HepG2 (cell line): ENCODE data around the gene ZNF511. TPM values are rescaled to one million over a fixed set of nuclear protein-coding genes. Genes with fewer than 3 reads are reported as not detected.

Experiments
- ATAC-seq: fragments of 200-7000 bp; cut with Tn5 transposase; 3 replicates; pipeline ENCODE4 v1.9.1; 2020; ENCODE audit warnings: mild to moderate bottlenecking, moderate library complexity
- BruUV-seq: library from RNA; stranded (reverse); fragments of 400-500 nt; replicated peaks from 2 replicates; lab custom pipeline; 2021; lab: Mats Ljungman, UMichigan
- CTCF ChIA-PET: fragments of 300-600 bp; formaldehyde crosslinking; extraction: SDS; loops from one replicate; lab custom pipeline; 2021; ENCODE audit warnings: low total read pairs, inconsistent platforms, low intra/inter-chr PET ratio; lab: Yijun Ruan, JAX
- POLR2A ChIA-PET: fragments of 350-600 bp; sonication (Branson Sonifier 250); formaldehyde crosslinking; loops from one replicate; lab custom pipeline; 2020; ENCODE audit warnings: antibody characterized with exemption, inconsistent platforms; lab: Yijun Ruan, JAX
- DNase-seq: peaks from one replicate; pipeline ENCODE4 v3.0.0-alpha.2; 2015; ENCODE audit warnings: low spot score
- FAIRE-seq: peaks from 3 replicates; lab custom pipeline; 2011; peaks lifted over from hg19 to GRCh38; lab: Jason Lieb, UNC
- H2AFZ ChIP-seq: one replicate; pipeline ENCODE4 v1.6.1; 2011; ENCODE audit warnings: low read length, inconsistent platforms
- H3K27ac ChIP-seq: fragments of 300-600 bp; 3 replicates; pipeline ENCODE4 v1.8.0; 2011; ENCODE audit warnings: mixed run types, mild to moderate bottlenecking, mixed read lengths, low read length, inconsistent platforms; ENCODE audit not compliant: insufficient read depth; ENCODE audit errors: extremely low read length
- H3K27me3 ChIP-seq, 2 experiments: fragments of 200-600 bp in 1 of 2; 2 replicates in 1 of 2; 3 replicates in 1 of 2; pipeline versions ENCODE4 v1.6.0 to v1.8.0; 2011; ENCODE audit warnings: low read length in 2 of 2, mild to moderate bottlenecking in 2 of 2, moderate library complexity in 2 of 2, inconsistent platforms in 1 of 2; ENCODE audit not compliant: insufficient read depth in 2 of 2, control insufficient read depth in 1 of 2
- H3K36me3 ChIP-seq, 2 experiments: fragments of 200-600 bp in 1 of 2; replicated peaks in 1 of 2; 2 replicates in 1 of 2; 3 replicates in 1 of 2; pipeline versions ENCODE4 v1.5.1 to v1.8.0; 2011; ENCODE audit warnings: low read length in 2 of 2, inconsistent platforms in 1 of 2; ENCODE audit not compliant: insufficient read depth in 2 of 2, control insufficient read depth in 1 of 2
- H3K4me1 ChIP-seq: 2 replicates; pipeline ENCODE4 v1.5.1; 2012; ENCODE audit warnings: low read length, inconsistent platforms; ENCODE audit not compliant: insufficient read depth
- H3K4me2 ChIP-seq: 2 replicates; pipeline ENCODE4 v1.6.0; 2011; ENCODE audit warnings: low read depth, low read length, inconsistent platforms
- H3K4me3 ChIP-seq, 3 experiments: fragments of 200-600 bp in 1 of 3; sonication (generic), shearing (Covaris generic) in 1 of 3; replicated peaks in 1 of 3; 2 replicates each; pipeline ENCODE4 v1.5.1; 2011 to 2016; ENCODE audit warnings: low read length in 3 of 3, inconsistent platforms in 2 of 3, low read depth in 2 of 3, mild to moderate bottlenecking in 2 of 3, control low read depth in 1 of 3, mixed read lengths in 1 of 3; ENCODE audit not compliant: insufficient read depth in 1 of 3
- H3K79me2 ChIP-seq: one replicate; pipeline ENCODE4 v1.6.1; 2011; ENCODE audit warnings: low read length, inconsistent platforms; ENCODE audit not compliant: insufficient read depth
- H3K9ac ChIP-seq: 2 replicates; pipeline ENCODE4 v1.6.0; 2011; ENCODE audit warnings: mild to moderate bottlenecking, low read depth, low read length, inconsistent platforms; ENCODE audit not compliant: insufficient read depth
- H3K9me3 ChIP-seq: 2 replicates; pipeline ENCODE4 v1.5.1; 2012; ENCODE audit warnings: mild to moderate bottlenecking, low read length
- H4K20me1 ChIP-seq: 2 replicates; pipeline ENCODE4 v1.6.0; 2011; ENCODE audit warnings: inconsistent platforms, mild to moderate bottlenecking, low read length, moderate library complexity; ENCODE audit not compliant: insufficient read depth
- GABPB1 ChIP-seq: IDR thresholded peaks from 2 replicates; pipeline ENCODE4 v1.6.1; 2016; ENCODE audit warnings: mild to moderate bottlenecking, missing genetic modification reagents, moderate library complexity, missing compliant biosample characterization
- MTA3 ChIP-seq: sonication (generic); formaldehyde crosslinking; IDR thresholded peaks from 2 replicates; pipeline ENCODE4 v1.4.0; 2020; ENCODE audit warnings: missing genetic modification reagents
- NCOR1 ChIP-seq: fragments of 200-600 bp; sonication (generic); IDR thresholded peaks from 2 replicates; pipeline ENCODE4 v1.7.0; 2017; ENCODE audit warnings: antibody characterized with exemption, low read length, borderline replicate concordance
- RAD51 ChIP-seq: fragments of 450-650 bp; IDR thresholded peaks from 2 replicates; pipeline ENCODE4 v1.6.1; 2016; ENCODE audit warnings: borderline replicate concordance
- TMF1 ChIP-seq: sonication (generic); formaldehyde crosslinking; IDR thresholded peaks from 2 replicates; pipeline ENCODE4 v1.8.1; 2022; ENCODE audit warnings: low read depth, missing genetic modification reagents
- ZNF124 ChIP-seq: sonication (generic); formaldehyde crosslinking; IDR thresholded peaks from 2 replicates; pipeline ENCODE4 v1.4.0; 2020; ENCODE audit warnings: missing genetic modification reagents
- ZNF24 ChIP-seq: fragments of 450-650 bp; IDR thresholded peaks from 2 replicates; pipeline ENCODE4 v1.6.1; 2017; ENCODE audit warnings: antibody characterized with exemption, mild to moderate bottlenecking
- ZNF616 ChIP-seq: sonication (generic); formaldehyde crosslinking; IDR thresholded peaks from 2 replicates; pipeline ENCODE4 v1.5.0; 2020; ENCODE audit warnings: low read depth, mild to moderate bottlenecking, missing genetic modification reagents
- whole genome bisulfite sequencing: methylation state at CpG from one replicate; pipeline ENCODE4 v1.1.6; 2017; ENCODE audit warnings: low lambda C conversion rate; 5-methylcytosine and 5-hydroxymethylcytosine counted together
- in situ Hi-C: cut with HindIII; loops from 2 replicates; pipeline ENCODE4 v1.10.0; 2017; ENCODE audit warnings: low pct_unique_long_range_greater_than_20kb; ENCODE audit not compliant: extremely low pct_ligation_motif_present
- intact Hi-C: fragments of 100-400 bp; cut with micrococcal nuclease; formaldehyde crosslinking; loops from one replicate; pipeline ENCODE4 v1.10.0; 2022; ENCODE audit not compliant: unreplicated experiment
- polyA plus RNA-seq, 8 experiments: library from polyadenylated mRNA; depleted of rRNA in 3 of 8; stranded (reverse) in 7 of 8; unstranded in 1 of 8; fragments of >200 nt; fragmentation: Illumina TruSeq in 4 of 8; extraction: Trizol in 4 of 8; gene quantifications; 2 replicates each; pipeline versions ENCODE4 v1.2.1 to v1.2.3, GENCODE V29; 2011 to 2016; ENCODE audit warnings: low read depth in 4 of 8, missing spikeins in 1 of 8, mixed read lengths in 1 of 8; ENCODE audit not compliant: insufficient read depth in 1 of 8
- total RNA-seq, 5 experiments: library from RNA; depleted of rRNA; stranded (reverse); fragments of >200 nt; fragmentation: Illumina TruSeq; extraction: Trizol; gene quantifications; 2 replicates each; pipeline ENCODE4 v1.2.3, GENCODE V29; 2016; ENCODE audit warnings: low read depth in 1 of 5
- TF ChIP-seq, protein P1 (sequence below): sonication (generic); formaldehyde crosslinking; IDR thresholded peaks from 2 replicates; pipeline ENCODE4 v1.5.0; 2020; ENCODE audit warnings: missing genetic modification reagents
- TF ChIP-seq, protein P2 (sequence below): IDR thresholded peaks from 2 replicates; pipeline ENCODE4 v1.6.1; 2016; ENCODE audit warnings: missing biosample characterization, missing genetic modification reagents, low read depth

Gene ZNF511
- total and polyA plus RNA-seq, 2 of the 13 experiments (the other 11 are each of a cell fraction or from before 2014, with no cell fraction given): 35.6 to 66.4 TPM

DNA sequence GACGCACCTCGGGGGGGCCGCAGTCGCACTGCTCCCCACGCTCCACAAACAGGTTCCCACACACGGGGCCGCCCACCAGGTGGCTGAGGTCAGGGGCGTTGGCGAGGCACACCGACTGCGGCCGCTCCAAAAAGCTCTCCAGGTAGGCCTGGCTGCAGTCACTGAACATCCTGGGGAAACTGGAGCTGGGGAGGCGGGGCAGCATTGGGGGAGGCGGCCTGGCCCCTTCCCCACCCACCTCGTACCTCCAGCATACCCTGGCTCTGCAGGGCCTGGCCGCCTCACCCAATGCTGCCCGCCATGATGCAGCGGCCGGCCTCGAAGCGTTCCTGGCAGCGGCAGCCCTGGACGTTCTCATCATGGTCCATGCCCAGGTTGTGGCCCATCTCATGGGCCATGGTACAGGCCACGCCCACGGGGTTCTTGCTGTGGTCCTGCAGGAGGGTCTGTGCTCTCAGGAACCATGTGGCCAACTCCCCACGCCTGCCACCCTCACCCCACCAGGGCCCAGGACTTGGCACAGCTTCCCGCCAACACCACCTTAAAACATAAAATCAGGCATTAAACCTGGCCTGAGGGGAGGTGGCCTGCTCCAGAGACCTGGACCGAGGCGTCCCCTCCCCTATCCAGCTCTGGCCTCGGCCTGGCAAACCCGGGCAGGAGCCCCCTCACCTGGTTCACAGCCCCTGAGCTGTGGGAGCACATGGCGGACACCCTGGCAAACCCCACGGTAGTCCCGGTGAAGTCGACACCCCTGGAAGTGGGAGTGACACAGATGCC is 37.0 kb upstream of the ZNF511 start (continued):
- TF ChIP-seq MTA3 (CRISPR knock-in tag) (no peak), RAD51 (no peak), TMF1 (no peak)
- TF ChIP-seq, protein P1, sequence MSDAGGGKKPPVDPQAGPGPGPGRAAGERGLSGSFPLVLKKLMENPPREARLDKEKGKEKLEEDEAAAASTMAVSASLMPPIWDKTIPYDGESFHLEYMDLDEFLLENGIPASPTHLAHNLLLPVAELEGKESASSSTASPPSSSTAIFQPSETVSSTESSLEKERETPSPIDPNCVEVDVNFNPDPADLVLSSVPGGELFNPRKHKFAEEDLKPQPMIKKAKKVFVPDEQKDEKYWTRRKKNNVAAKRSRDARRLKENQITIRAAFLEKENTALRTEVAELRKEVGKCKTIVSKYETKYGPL (CRISPR knock-in tag): no peak

GRCh38 chr10:133272301-133272963 is 36.3 kb upstream of the ZNF511 start:
- no peak for TF ChIP-seq GABPB1
- TF ChIP-seq ZNF24: no peak
- TF ChIP-seq, protein P2, sequence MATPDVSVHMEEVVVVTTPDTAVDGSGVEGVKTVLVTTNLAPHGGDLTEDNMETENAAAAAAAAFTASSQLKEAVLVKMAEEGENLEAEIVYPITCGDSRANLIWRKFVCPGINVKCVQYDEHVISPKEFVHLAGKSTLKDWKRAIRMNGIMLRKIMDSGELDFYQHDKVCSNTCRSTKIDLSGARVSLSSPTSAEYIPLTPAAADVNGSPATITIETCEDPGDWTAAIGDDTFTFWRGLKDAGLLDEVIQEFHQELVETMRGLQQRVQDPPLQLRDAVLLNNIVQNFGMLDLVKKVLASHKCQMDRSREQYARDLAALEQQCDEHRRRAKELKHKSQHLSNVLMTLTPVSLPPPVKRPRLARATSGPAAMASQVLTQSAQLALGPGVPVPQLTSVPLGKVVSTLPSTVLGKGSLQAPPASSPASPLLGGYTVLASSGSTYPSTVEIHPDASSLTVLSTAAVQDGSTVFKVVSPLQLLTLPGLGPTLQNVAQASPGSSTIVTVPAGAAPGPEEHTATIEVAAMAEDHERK (CRISPR knock-in tag): no peak
- no peak for TF ChIP-seq NCOR1
- TF ChIP-seq ZNF616 (CRISPR knock-in tag): no peak
- TF ChIP-seq ZNF124 (CRISPR knock-in tag): no peak
- ChIA-PET CTCF (no interaction called here), POLR2A (no interaction called here)
- Histone ChIP-seq H3K9ac (no peak overlapping the region), H3K27me3 (peaks cover 0 to 21% of the 10 kb centered on the region in 2 experiments; a peak in 3 of 5 replicates), H3K4me3 (no peak overlapping the region), H3K79me2 (no peaks in the 10 kb centered on the region), H4K20me1 (no peaks in the 10 kb centered on the region), H2AFZ (no peak overlapping the region), H3K27ac (no peak overlapping the region), H3K9me3 (no peaks in the 10 kb centered on the region), H3K4me1 (peaks cover 4% of the 10 kb centered on the region), H3K36me3 (no peaks in the 10 kb centered on the region), H3K4me2 (no peak overlapping the region)
- 61% methylated on average over 25 of the region's 29 CpGs for WGBS
- no TSS peak for BruUV-seq
- no peak for FAIRE-seq
- no peak for DNase-seq
- intact Hi-C loops: no loop called here
- no peak for ATAC-seq
- in situ Hi-C loops: no loop called here
